HG03135 (cell line): Measurements from ENCODE around the gene NTM.

Experiments used
- ATAC-seq: cut with Tn5 transposase; IDR thresholded peaks from one replicate; pipeline ENCODE4 v1.9.1; 2021; ENCODE audit warnings: mild to moderate bottlenecking, moderate library complexity; ENCODE audit not compliant: unreplicated experiment

NTM gene

DNA sequence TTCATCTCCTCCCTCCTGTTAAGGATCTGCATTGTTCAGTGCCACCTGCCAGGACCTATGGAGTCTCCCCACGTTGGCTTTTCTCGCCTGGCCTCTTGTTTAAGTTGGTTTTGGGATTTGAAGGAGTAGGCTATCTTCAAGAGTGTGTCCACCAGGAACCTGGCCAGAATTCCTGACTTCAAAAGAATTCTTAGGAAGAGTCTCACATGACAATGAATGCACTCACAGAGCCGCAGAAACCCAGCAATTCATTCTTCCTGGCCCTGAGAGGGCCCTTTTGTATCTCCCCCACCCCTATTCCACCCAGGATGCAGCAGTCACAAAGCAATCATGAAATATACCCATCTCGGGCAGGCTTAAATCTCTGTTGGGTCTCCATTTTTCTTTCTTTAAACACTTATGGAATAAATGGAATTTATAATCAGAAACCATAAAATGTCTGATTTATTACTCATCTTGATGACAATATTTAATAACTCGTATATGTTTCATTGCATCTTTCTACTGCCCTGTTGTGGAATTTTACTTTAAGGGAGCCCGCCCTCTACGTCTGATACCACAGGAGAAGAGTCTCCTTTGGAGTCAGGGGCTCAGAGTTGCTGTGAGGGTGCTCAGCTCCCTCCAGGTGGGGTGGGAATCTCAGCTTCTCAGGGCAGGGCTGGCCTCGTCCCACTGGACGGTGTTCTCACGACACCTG lies 507.0 kb downstream of the NTM start:
- no peak for ATAC-seq

DNA sequence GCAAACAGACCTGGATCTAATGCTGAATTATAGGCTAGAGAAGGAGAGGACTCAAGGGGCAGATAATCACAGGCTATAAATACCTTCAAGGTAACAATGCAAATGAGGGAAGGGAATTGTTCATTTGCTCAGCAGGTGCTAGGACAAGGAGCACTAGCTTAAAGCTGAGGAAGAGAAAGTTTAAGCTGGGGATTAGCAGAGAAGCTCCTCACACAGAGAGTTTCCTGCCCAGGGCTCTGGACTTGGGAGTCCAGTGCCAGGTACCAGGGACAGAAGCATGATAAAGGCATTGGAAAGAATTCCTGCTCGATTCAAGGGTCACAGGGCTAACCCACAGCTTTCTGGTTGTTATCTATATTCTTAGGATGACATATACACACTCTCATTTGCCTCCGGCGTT lies 509.9 kb downstream of the NTM start:
- no peak for ATAC-seq

DNA sequence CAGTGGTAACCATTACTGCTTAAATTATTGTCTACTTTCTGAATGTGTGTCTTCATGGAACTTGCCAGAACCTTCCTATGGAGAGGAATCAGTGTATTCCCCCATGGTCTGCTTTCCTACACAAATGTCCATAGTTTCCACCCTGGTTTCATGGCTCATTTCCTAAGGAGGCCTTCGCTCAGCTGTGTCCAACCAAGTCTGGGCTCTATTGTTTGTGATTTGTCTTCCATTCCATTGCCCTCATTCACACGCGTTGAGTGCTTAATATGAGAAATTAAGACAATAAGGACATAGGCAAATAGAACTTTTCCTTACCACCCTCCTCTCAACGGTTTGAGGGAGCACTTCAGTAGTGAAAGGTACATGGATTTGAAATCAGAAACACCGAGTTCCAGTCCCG lies 510.6 kb downstream of the NTM start:
- ATAC-seq = no peak

DNA sequence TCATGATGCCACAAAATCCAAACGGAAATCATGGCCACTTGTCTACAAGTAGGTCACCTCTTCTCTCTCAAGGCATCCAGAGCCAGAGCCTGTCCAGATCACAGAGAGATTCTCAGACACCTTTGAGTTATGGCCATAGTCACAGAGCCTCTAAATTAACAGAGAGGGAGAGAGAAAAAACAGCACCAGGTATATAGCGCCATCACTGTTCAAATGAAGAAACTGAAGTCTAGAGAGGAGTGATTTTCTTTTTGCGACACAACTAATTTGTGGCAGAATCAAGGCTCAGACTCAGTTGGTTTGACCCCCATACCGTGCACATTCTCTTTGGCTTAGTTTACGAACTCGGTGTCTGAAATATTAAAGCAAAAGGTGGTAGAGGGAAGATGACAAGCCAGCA lies 512.9 kb downstream of the NTM start:
- ATAC-seq = no peak

DNA sequence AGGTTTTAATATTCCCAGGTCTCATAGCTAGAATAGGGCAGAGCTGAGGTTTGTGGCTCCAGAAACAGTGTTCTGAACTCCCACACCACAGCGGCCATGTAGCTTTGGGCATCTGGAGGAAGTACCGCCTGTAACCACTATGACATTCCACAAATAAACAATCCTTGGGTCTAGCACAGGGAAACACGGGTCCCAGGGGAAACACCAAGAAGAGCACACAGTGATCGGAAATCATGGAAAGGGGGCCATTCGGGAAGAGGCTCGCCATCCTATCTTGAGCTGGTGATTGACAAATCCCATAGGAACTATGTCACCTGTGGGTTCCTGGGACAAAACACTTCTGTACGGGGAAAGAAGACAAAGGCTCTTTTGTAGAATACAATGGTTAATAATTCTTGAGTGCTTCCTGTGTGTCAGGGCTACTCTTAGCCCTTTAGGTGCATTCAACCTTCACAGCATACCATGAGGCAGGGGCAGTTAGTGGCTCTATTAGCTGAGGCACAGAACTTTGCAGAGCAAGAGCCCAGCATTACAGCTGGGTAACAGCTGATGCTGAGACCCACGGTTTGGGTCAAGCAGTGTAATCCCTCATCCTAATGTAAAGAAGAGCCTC lies 514.2 kb downstream of the NTM start:
- ATAC-seq = peak; percentile 67

DNA sequence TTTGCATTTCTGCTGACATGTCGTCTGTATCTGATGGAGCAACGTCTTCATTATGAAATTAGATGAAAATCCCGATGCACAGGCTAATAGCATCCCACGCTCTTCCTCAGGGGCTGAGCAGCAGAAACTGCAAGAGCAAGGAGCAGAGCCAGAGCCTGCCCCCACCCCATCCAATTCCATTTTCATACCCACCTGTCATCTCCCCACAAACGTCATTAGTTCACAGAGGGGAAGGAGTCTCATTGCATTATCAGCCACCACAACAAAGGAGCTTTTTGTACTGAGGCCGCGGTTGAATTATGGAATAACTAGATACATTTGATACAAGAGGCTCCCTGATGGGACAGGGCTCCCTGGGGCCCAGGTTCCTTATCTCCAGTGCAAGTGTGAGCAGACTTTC lies 515.0 kb downstream of the NTM start:
- ATAC-seq = no peak

DNA sequence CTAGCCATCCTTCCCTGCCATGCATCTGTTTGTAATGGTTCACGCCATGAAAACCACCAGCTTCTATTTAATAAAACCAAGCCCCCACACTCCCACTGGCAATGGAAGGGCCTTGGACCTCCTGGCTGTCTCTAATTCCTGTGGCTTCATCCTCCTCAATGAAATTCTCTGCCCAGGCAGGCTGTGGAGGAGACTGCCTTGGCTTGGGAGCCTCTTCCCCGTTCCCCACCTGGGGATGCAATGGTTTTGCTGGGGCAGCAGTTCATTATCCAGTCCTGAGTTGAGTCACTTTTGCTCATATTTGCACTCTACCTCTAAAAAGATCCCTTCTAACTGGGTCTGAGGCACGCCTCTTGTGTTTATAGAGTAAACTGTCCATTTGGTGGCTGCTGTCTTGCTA lies 515.8 kb downstream of the NTM start:
- no peak for ATAC-seq

DNA sequence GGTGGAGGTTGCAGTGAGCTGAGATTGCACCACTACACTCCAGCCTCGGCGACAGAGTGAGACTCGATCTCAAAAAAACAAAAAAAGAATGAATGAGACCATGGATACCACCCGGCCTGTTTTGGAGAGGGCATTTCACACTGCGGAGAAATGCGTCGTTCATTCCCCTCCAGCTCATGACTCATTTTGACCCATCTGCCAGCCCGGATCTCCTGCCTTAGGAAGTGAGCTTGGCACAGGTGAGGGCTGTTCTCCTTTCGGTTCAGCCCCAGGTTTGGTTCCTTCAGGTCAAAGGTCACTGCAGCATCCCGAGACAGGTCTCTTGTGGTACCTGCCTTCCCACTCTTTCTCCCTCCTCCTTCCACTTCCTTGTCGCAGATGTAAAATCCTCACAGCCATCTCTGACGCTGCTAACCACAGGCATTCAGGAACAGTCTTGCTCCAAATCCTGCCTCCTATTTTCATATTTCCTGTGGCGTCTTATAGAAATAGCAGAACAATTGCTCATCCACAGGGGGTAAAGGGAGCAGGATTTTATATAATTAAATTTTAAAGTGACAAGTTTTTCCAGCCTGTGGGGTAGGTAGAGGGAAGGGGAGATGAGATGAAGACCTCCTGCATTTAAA lies 517.9 kb downstream of the NTM start:
- ATAC-seq = no peak

DNA sequence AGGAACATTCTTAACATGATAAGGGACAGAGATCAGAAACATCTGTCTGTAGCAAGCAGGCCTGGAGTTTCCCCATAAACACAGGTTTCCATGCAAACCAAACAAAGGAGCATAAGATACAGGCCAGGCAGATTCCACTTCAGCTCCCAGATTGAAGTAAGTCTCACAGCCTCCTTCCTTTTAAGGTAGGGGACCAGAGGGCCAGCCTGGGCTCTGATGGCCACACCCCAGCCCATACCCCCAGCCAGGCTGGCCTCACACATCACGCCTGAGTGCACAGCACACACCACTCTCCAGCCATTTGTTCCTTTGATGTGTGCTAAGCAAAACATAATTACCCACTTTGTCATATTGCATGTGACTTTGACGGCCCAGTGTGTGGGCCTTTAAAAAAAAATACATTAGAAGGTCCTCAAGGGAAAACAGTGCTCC lies 518.7 kb downstream of the NTM start:
- ATAC-seq = no peak

DNA sequence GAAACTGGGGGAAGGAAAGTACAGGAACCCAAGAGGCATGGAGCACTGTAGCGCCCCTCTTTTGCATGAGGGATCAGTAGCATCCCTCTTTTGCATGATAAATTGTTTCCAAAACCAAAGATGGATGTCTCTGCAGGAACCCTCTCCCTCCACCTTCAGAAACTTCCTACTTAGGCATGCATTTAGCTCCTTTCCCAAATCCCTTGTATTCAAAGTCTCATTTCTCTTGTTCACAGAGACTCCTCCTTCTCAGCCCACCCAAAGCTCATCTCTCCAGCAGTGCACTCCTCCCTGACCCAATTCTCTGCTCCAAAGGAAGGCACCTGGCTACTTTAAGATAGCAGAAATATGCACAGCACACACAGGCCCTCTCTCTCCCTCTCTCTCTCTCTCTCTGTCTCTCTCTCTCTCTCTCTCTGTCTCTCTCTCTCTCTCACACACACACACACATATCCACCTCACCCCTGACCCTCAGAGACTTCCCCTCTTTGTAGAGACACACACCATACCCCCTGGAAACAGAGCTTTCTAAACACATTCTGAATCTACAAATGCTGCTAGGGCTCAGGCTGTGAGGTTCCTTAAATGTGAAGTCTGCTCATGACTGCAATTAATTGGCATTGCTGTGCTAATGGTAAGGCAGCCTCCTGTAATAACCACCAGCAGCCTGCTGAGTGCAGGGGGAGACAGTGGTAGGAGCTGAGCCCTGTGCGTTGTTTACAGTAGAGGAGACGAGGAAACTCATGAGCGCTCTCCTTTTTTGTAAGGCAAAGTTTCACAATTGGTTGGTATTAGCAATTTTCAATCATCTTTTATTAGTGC lies 519.6 kb downstream of the NTM start:
- no peak for ATAC-seq

DNA sequence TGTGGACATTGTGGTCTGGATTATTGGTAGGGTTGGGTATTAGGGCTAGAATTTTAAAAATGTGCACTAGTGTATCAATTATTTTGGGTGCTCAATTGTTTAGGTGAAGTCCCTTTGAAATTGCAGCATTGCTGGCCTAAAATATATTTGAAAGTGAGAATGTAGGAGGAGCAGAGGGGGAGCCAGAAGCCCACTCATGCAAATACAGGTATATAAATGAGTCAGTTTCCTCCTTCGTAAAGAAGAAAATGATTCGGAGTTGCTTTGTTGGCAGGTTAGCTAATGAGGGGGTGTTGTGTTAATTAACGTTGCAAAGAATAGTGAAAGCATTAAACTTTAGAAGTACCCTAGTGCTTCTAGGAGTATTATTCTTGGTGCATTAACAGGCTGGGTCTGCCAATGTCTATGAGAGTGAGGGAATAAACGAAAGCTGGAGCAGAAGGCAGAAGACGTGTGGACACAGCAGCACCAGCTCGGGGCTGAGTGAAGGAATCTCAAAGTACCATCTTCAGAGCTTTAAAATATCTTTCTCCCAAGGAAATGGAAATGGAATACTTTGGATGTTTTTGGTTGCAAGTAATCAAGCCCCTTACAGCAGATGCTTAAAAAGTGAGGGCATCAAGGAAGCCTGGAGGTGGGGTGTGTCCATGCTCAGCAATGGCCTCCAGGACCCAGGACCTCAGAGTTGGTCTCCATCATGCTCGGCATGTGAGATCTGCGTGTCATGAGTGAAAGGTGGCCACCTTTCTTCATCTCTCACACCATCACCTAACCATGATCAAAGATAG lies 522.9 kb downstream of the NTM start:
- peak; percentile 87 for ATAC-seq

DNA sequence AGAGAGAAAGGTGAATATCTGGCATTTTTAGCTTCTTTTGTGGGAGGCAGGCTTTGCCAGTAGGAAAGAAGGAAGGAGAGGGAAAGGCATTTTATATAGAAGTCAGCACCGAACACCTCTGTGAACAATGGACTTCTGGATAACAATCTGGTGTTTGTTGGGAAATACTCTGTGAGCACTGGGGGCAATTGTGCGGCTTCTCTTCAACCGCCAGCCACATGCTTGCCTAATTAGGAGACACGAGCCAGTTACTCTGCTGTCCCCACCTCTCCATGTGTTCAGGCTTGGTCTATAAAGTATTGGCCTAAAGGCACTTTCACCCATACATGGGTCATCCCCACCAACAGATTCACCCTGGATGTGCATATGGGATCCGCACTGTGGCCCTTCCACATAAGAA lies 523.6 kb downstream of the NTM start:
- ATAC-seq = no peak

DNA sequence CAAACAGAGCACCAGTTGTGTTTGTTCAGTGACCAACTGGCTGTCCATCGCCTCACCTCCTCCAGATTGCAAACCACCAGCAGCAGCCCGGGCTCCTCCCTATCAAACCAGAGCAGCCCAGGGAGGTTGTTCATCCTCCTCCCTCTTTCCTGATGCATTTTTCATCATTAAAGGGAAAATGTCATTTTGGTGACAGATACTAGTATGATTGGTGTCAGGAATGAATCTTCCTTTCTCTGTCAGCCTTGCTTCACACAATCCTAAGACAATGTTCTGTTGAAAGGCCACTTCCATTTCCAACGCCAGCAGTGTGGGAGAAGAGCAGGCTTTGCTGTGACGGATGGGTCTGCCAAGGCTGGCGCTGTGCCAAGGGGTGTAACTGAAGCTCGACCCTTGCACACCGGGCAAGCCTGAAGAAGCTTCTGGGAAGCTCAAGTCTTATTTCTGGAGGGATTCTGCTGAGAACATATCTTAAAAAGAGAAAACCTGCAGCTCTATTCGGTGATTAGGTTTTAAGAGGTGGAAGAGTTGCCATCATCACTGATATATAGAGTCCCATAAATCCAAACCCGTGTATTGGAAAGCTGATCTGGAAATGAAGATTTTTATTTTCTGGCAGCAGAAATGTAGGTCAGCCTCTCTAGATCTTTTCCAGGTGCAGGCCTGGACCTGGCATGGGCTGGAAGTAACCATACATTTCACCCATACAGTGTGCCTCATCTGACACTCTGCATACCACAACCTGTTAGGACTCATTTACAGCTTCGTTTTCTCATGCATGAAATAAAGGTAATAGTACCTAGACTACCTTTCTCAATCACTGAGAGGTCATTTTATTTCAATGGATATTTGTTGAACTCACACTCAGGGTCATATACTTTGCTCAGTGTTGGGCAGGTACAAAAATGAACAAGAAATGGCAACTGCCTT lies 524.5 kb downstream of the NTM start:
- ATAC-seq = no peak

DNA sequence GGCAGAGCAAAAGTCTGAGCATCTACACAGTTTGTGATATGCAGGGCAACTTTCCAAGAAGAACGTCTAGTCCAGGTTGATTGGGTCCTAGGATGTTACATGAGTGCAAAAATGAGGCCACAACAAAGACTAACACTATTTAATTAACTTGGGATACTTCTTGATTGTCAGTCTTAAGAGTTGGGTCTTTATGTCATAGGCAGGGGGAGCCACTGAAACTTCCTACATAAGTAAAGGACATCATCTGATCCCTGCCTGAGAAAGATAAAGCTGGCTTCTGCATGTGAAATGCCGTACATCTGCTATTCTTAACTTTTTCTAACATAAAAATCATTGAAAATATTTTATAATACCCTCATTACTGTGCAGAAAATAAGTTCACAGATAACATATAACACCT lies 525.5 kb downstream of the NTM start:
- no peak for ATAC-seq

DNA sequence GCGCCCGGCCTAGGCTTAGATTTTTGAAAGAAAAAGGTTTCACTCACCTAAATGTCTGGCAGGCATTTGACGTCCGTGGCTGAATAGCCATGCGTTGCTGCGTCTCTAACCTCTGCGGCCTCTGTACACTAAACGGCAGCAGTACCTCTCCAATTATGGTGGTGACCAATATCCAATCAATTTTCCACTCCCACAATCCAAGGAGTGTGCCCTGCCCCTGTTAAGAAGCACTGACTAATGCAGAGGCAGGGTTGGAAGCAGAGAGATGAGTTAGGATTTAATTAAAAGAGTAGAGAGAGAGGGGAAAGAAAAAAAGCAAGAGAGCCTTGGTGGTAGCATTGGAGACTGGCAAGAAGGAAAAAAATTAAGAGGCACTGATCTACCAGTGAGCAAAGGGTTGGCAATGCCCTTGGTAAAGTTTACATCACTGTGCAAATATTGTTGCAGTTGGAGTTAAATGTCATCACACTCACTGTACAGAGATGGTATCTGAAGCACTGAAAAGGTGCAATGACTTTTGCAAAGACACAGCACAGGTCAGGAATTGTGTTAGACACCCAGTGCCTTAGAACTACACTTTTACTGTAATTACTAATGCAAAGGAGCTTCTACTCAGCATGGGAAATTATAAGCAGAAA lies 526.7 kb downstream of the NTM start:
- no peak for ATAC-seq

DNA sequence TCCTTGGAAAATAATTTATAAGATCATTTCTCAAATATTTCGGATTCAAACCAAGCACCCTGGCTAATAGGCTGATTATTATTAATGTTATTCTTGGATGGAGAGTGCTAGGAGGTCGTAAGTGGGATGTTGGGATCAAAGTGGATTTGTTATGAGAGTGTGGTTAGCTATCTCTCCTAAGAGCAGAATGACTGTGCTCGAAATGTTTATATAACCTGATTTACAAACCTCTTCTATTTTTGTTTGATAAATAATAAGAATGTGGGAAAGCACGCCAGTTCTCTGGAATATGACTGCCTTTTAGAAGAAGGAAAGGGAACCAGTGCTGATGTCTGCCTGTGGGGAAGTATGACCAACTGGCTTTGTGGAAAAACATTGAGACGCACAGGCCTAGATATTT lies 527.5 kb downstream of the NTM start:
- ATAC-seq = no peak

DNA sequence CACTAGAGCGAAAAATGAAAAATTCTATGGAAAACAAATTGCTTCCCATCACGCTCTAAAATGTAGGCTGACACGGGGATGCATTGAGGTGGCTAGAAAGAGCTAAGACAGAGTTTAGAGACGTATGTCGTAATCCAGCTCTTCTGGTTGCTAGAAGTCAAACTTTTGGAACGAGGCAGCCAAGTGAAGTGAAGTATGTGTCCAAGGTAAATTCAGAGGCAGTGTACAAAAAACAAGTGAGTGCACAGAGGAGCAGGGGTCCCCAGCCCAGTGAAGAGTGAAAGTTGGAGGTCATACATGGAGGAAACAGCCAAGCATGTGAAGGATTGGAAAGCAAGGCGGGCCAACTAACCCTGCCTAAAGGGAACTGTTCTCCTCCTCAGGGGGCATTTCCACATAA lies 528.5 kb downstream of the NTM start:
- no peak for ATAC-seq

DNA sequence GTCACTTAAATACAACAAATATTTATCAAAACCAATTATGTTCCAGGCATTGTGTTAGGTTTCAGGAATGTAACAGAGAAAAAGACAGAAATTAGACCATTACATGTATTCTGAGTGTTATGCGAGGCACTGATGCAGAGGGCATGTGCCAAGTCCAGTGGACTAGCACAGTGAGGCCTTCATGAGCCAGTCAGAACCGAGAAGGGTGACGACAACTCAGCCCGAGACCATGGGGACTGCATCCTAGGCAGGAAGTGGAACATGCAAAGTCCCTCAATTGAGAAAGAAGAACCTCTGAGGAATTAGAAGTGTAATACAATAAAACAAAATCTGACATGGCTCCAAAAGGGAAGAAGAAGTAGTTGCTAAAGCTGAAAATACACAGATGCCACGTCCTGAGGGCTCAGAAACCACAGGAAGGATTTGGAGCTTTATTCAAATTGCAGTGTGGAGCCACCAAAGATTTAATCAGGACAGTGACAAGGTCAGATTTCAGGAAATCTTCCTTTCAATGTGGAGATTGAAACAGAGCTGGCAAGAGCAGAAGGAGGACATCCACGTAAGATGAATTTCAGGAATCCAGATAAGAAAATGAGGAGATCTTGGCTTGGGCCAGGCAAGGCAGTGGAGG lies 529.6 kb downstream of the NTM start:
- ATAC-seq = no peak

DNA sequence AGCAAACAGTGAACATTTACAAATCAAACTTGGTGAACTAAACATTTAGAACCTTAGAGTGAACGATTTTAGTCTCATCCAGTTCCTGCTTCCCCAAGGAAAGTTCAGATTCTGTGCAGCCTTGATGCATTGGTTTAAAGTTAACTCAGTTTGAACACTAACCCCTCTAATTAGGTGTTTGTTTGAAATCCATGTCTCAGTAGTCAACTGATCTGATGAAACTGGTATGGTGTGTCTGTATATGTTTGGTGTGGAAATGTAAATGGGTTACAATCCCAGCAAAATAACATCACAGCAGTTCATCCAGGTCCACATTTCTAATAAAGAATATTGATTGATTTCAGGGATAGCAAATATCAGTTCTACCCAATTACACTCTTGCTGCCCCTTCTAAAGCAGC lies 532.0 kb downstream of the NTM start:
- ATAC-seq = no peak
